NCI-H1417 (cell line): ENCODE measurements around the gene PROX2.

Source experiments
- DNase-seq, 3 experiments: peaks; one replicate each; lab custom pipeline; 2025; lab: John Stamatoyannopoulos, UW

PROX2 gene

GRCh38 chr14:74875941-74876913 is at the start of gene PROX2:
PROX2 (minus strand) TSS chr14:74876145; CDS start chr14:74863834, 12,311 bp downstream.
- DNase-seq: no peak

- no peak for DNase-seq
These were observed 48.1 kb upstream of the PROX2 start for GRCh38 chr14:74924061-74924460.

GRCh38 chr14:74922752-74923401 is 46.9 kb upstream of the PROX2 start, which contains the start of gene RPS6KL1:
RPS6KL1 (minus strand) TSS chr14:74923260; CDS start chr14:74921541, 1,719 bp downstream.
- DNase-seq: peak; percentile 90 to 94 (median 92)

GRCh38 chr14:74921987-74922751 is 46.2 kb upstream of the PROX2 start:
- no peak for DNase-seq

GRCh38 chr14:74921053-74921620 is 45.2 kb upstream of the PROX2 start:
- DNase-seq: no peak

GRCh38 chr14:74920281-74920680 is 44.3 kb upstream of the PROX2 start:
- DNase-seq: no peak

GRCh38 chr14:74919421-74920165 is 43.6 kb upstream of the PROX2 start:
- DNase-seq: no peak

GRCh38 chr14:74918380-74918779 is 42.4 kb upstream of the PROX2 start:
- DNase-seq: no peak

- DNase-seq: no peak
These were observed 41.7 kb upstream of the PROX2 start for GRCh38 chr14:74917646-74918081.

- DNase-seq: no peak
These were observed 41.2 kb upstream of the PROX2 start for GRCh38 chr14:74917178-74917543.

- DNase-seq: no peak
These were observed 39.9 kb upstream of the PROX2 start for GRCh38 chr14:74915826-74916225.

- DNase-seq: no peak
These were observed 39.5 kb upstream of the PROX2 start for GRCh38 chr14:74915426-74915825.

- peak in 1 of 3 experiments; percentile 41 for DNase-seq
These were observed 38.1 kb upstream of the PROX2 start for GRCh38 chr14:74913986-74914573.

GRCh38 chr14:74913393-74913910 is 37.5 kb upstream of the PROX2 start:
- DNase-seq: no peak

GRCh38 chr14:74912801-74913200 is 36.9 kb upstream of the PROX2 start:
- no peak for DNase-seq

GRCh38 chr14:74912111-74912510 is 36.2 kb upstream of the PROX2 start:
- DNase-seq: no peak

- DNase-seq: no peak
These were observed 35.8 kb upstream of the PROX2 start for GRCh38 chr14:74911704-74912103.

- DNase-seq: no peak
These were observed 35.3 kb upstream of the PROX2 start for GRCh38 chr14:74911221-74911620.

GRCh38 chr14:74910556-74910955 is 34.6 kb upstream of the PROX2 start:
- DNase-seq: no peak

GRCh38 chr14:74909911-74910310 is 34.0 kb upstream of the PROX2 start:
- no peak for DNase-seq
